ENCODE measurements around the gene KDM7A. TPM values are rescaled to one million over a fixed set of nuclear protein-coding genes. Genes with fewer than 3 reads are reported as not detected.
A peak's percentile ranks its signal among the peaks of the same experiment; 100 is the strongest.

The KDM7A gene
- total RNA-seq, 1 experiment from 2014 or later, result 12.2 TPM

DNA sequence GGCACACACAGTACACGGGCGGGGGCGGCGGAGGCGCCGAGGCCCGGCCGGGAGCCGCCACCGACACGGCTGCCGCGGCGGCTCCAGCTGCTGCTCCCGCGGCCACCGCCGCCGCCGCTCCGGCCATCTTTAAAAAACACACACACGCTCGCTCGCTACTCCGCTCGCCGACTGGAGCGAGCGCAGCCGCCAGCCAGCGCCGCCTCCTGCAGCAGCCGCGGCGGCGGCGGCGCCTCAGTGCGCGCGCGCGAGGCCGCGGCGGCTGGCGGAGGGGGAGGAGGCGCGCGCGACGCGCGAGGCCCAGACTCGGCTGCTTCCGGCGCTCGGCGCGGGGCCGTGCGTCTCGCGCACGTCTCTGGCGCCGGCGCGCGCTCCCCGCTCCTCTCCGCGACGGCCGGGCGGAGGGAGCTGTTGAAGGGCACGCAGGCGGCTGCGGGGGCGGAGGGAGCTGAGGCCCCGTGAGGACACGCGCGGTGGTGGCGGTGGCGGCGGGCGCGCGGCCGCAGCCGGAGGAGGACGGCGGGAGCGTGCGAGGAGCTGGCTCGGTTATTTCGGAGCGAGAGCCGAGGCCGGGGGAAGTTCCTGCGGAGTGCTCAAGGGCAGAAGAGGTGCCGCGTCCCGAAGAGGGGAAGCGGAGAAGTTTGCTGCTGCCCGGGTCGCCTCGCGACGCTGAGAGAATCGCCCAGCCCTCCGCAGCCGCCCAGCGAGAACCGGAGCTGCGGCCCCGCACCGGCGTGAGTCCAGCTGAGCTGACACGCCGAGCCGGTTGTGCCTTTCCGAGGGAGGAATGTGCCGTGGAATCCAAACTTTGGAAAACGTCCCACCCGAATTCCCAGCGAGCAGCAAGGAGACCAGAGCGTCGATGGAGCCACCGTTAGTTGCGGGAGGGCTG, at the start of gene KDM7A (continued):
- TF ChIP-seq, protein P1, sequence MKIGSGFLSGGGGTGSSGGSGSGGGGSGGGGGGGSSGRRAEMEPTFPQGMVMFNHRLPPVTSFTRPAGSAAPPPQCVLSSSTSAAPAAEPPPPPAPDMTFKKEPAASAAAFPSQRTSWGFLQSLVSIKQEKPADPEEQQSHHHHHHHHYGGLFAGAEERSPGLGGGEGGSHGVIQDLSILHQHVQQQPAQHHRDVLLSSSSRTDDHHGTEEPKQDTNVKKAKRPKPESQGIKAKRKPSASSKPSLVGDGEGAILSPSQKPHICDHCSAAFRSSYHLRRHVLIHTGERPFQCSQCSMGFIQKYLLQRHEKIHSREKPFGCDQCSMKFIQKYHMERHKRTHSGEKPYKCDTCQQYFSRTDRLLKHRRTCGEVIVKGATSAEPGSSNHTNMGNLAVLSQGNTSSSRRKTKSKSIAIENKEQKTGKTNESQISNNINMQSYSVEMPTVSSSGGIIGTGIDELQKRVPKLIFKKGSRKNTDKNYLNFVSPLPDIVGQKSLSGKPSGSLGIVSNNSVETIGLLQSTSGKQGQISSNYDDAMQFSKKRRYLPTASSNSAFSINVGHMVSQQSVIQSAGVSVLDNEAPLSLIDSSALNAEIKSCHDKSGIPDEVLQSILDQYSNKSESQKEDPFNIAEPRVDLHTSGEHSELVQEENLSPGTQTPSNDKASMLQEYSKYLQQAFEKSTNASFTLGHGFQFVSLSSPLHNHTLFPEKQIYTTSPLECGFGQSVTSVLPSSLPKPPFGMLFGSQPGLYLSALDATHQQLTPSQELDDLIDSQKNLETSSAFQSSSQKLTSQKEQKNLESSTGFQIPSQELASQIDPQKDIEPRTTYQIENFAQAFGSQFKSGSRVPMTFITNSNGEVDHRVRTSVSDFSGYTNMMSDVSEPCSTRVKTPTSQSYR (CRISPR knock-in tag; IDR thresholded peaks at IDR 0.05), result no peak
- no peak for TF ChIP-seq ZNF423 (CRISPR knock-in tag; IDR thresholded peaks at IDR 0.05)
- no peak for TF ChIP-seq RELA (CRISPR knock-in tag; IDR thresholded peaks at IDR 0.05; ENCODE audit: borderline replicate concordance)
- no peak for TF ChIP-seq NR3C1 (CRISPR knock-in tag; conservative IDR thresholded peaks at IDR 0.05; ENCODE audit: low read depth)
- no peak for TF ChIP-seq ZNF425 (CRISPR knock-in tag; conservative IDR thresholded peaks at IDR 0.05)
- TF ChIP-seq ZNF232 (CRISPR knock-in tag; IDR thresholded peaks at IDR 0.05), result no peak; the same call in 1 of the 2 replicates
- TF ChIP-seq ATF1 (CRISPR knock-in tag; IDR thresholded peaks at IDR 0.05), result 0 out of 2 replicates have a peak, but pooled peaks have one; percentile 75
- TF ChIP-seq, protein P2, sequence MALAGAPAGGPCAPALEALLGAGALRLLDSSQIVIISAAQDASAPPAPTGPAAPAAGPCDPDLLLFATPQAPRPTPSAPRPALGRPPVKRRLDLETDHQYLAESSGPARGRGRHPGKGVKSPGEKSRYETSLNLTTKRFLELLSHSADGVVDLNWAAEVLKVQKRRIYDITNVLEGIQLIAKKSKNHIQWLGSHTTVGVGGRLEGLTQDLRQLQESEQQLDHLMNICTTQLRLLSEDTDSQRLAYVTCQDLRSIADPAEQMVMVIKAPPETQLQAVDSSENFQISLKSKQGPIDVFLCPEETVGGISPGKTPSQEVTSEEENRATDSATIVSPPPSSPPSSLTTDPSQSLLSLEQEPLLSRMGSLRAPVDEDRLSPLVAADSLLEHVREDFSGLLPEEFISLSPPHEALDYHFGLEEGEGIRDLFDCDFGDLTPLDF (CRISPR knock-in tag; IDR thresholded peaks at IDR 0.05), result no peak
- no peak for TF ChIP-seq ZNF416 (CRISPR knock-in tag; IDR thresholded peaks at IDR 0.05)
- TF ChIP-seq ZBTB43 (CRISPR knock-in tag; IDR thresholded peaks at IDR 0.05), result no peak
- TF ChIP-seq ATF3 (CRISPR knock-in tag; conservative IDR thresholded peaks at IDR 0.05), result no peak
- no peak for TF ChIP-seq NR1H2 (CRISPR knock-in tag; IDR thresholded peaks at IDR 0.05)
- TF ChIP-seq FOXK1 (CRISPR knock-in tag; IDR thresholded peaks at IDR 0.05), result no peak
- 0 out of 2 replicates have a peak, but pooled peaks have one; percentile 40 for TF ChIP-seq TEAD1 (CRISPR knock-in tag; IDR thresholded peaks at IDR 0.05)
- TF ChIP-seq SOX15 (CRISPR knock-in tag; IDR thresholded peaks at IDR 0.05), result no peak
- peak; percentile 64; the same call in 1 of the 2 replicates for TF ChIP-seq GABPB1 (CRISPR knock-in tag; IDR thresholded peaks at IDR 0.05)
- TF ChIP-seq, protein P3, sequence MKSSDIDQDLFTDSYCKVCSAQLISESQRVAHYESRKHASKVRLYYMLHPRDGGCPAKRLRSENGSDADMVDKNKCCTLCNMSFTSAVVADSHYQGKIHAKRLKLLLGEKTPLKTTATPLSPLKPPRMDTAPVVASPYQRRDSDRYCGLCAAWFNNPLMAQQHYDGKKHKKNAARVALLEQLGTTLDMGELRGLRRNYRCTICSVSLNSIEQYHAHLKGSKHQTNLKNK (CRISPR knock-in tag; IDR thresholded peaks at IDR 0.05), result no peak
- no peak for TF ChIP-seq OVOL2 (CRISPR knock-in tag; IDR thresholded peaks at IDR 0.05; ENCODE audit: borderline replicate concordance)
- TF ChIP-seq ZNF512 (CRISPR knock-in tag; IDR thresholded peaks at IDR 0.05; ENCODE audit: borderline replicate concordance), result no peak
- peak; percentile 63; the same call in 1 of the 2 replicates for TF ChIP-seq ETV6 (CRISPR knock-in tag; IDR thresholded peaks at IDR 0.05)
- no peak for TF ChIP-seq GRHL2 (CRISPR knock-in tag; IDR thresholded peaks at IDR 0.05; ENCODE audit: insufficient replicate concordance, severe bottlenecking)
- no peak for TF ChIP-seq HMGA2 (CRISPR knock-in tag; IDR thresholded peaks at IDR 0.05)
- TF ChIP-seq JAZF1 (CRISPR knock-in tag; IDR thresholded peaks at IDR 0.05), result no peak
- TF ChIP-seq FOXP4 (CRISPR knock-in tag; IDR thresholded peaks at IDR 0.05), result no peak; the same call in none of the 2 replicates
- TF ChIP-seq, protein P4, sequence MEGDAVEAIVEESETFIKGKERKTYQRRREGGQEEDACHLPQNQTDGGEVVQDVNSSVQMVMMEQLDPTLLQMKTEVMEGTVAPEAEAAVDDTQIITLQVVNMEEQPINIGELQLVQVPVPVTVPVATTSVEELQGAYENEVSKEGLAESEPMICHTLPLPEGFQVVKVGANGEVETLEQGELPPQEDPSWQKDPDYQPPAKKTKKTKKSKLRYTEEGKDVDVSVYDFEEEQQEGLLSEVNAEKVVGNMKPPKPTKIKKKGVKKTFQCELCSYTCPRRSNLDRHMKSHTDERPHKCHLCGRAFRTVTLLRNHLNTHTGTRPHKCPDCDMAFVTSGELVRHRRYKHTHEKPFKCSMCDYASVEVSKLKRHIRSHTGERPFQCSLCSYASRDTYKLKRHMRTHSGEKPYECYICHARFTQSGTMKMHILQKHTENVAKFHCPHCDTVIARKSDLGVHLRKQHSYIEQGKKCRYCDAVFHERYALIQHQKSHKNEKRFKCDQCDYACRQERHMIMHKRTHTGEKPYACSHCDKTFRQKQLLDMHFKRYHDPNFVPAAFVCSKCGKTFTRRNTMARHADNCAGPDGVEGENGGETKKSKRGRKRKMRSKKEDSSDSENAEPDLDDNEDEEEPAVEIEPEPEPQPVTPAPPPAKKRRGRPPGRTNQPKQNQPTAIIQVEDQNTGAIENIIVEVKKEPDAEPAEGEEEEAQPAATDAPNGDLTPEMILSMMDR (IDR thresholded peaks at IDR 0.05), result no peak
